Thyroid gland (tissue), 4 donors: ENCODE measurements around the gene FBXO5. TPM values are rescaled to one million over a fixed set of nuclear protein-coding genes. Genes with fewer than 3 reads are reported as not detected.
"Not testable (repeated sequence)": the region's sequence is repeated elsewhere in the genome, so short reads cannot be mapped to it uniquely, and the experiment has no call there.

ENCODE experiments used
- DNase-seq, 2 donors: peaks; one replicate each; pipeline ENCODE4 v3.0.0-alpha.2; 2019
- H3K27ac ChIP-seq, 3 donors: fragments of 200-600 bp; sonication (generic); 1 replicate in 2 of 3; 2 replicates in 1 of 3; pipeline ENCODE4 v1.5.1; 2016 to 2019; ENCODE audit warnings: mild to moderate bottlenecking in 1 of 3, moderate library complexity in 1 of 3
- H3K27me3 ChIP-seq: fragments of 200-600 bp; sonication (generic); one replicate; pipeline ENCODE4 v1.5.1; 2019
- H3K36me3 ChIP-seq, 2 donors: fragments of 200-600 bp; sonication (generic); one replicate each; pipeline ENCODE4 v1.5.1; 2016 to 2019
- H3K4me1 ChIP-seq, 2 donors: fragments of 200-600 bp; sonication (generic); one replicate each; pipeline ENCODE4 v1.5.1; 2017 to 2019
- H3K4me3 ChIP-seq, 3 donors: fragments of 200-600 bp; sonication (generic); replicated peaks in 1 of 3; 1 replicate in 2 of 3; 2 replicates in 1 of 3; pipeline ENCODE4 v1.5.1; 2016; ENCODE audit warnings: mild to moderate bottlenecking in 1 of 3
- H3K9me3 ChIP-seq: fragments of 200-600 bp; sonication (generic); one replicate; pipeline ENCODE4 v1.5.1; 2017
- POLR2A ChIP-seq, 2 donors: fragments of 450-650 bp; IDR thresholded peaks; one replicate each; pipeline ENCODE4 v1.6.1; 2017; ENCODE audit warnings: antibody characterized with exemption in 2 of 2, mild to moderate bottlenecking in 2 of 2, moderate library complexity in 1 of 2
- WGBS, 2 donors: methylation state at CpG; one replicate each; pipeline ENCODE4 v1.1.5; 2017; 5-methylcytosine and 5-hydroxymethylcytosine counted together
- intact Hi-C: fragments of 100-400 bp; cut with DNase I; formaldehyde crosslinking; loops from one replicate; pipeline ENCODE4 v1.15.1; 2023
- total RNA-seq, 4 donors: library from RNA; depleted of rRNA; stranded (reverse); fragments of >200 nt; gene quantifications; one replicate each; pipeline ENCODE4 v1.2.3, GENCODE V29; 2016
- TF ChIP-seq, protein P1 (sequence below), 6 experiments: fragments of 200-600 bp in 3 of 6; fragments of 450-650 bp in 3 of 6; sonication (generic) in 3 of 6; IDR thresholded peaks; one replicate each; pipeline ENCODE4 v1.5.1; 2016 to 2019; ENCODE audit warnings: antibody characterized with exemption in 6 of 6, mild to moderate bottlenecking in 2 of 6, inconsistent platforms in 1 of 6, moderate library complexity in 1 of 6

FBXO5 gene
- total RNA-seq, 4 donors from 2014 or later, result 5.6 to 7.4 (median 6.2) TPM

- intact Hi-C loops, result no loop called here
- Histone ChIP-seq H3K9me3 (no peaks in the 10 kb centered on the region), H3K27ac (peak overlapping the region; percentile 70 to 81 (median 72)), H3K4me3 (peak overlapping the region; percentile 59 to 88 (median 61)), H3K36me3 (no peaks in the 10 kb centered on the region), H3K4me1 (peaks cover 11 to 12% of the 10 kb centered on the region in 2 donors), H3K27me3 (no peaks in the 10 kb centered on the region)
- TF ChIP-seq, protein P1, sequence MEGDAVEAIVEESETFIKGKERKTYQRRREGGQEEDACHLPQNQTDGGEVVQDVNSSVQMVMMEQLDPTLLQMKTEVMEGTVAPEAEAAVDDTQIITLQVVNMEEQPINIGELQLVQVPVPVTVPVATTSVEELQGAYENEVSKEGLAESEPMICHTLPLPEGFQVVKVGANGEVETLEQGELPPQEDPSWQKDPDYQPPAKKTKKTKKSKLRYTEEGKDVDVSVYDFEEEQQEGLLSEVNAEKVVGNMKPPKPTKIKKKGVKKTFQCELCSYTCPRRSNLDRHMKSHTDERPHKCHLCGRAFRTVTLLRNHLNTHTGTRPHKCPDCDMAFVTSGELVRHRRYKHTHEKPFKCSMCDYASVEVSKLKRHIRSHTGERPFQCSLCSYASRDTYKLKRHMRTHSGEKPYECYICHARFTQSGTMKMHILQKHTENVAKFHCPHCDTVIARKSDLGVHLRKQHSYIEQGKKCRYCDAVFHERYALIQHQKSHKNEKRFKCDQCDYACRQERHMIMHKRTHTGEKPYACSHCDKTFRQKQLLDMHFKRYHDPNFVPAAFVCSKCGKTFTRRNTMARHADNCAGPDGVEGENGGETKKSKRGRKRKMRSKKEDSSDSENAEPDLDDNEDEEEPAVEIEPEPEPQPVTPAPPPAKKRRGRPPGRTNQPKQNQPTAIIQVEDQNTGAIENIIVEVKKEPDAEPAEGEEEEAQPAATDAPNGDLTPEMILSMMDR (IDR thresholded peaks at IDR 0.05), result peak in 1 of 6 experiments; percentile 3
- TF ChIP-seq POLR2A (IDR thresholded peaks at IDR 0.05), result no peak
- DNase-seq, result no peak
- 4 to 5% methylated on average over 17 to 20 of the region's 31 CpGs for WGBS, 2 donors
Measured at GRCh38 chr6:153001767-153002612, 19.1 kb upstream of the FBXO5 start.

DNA sequence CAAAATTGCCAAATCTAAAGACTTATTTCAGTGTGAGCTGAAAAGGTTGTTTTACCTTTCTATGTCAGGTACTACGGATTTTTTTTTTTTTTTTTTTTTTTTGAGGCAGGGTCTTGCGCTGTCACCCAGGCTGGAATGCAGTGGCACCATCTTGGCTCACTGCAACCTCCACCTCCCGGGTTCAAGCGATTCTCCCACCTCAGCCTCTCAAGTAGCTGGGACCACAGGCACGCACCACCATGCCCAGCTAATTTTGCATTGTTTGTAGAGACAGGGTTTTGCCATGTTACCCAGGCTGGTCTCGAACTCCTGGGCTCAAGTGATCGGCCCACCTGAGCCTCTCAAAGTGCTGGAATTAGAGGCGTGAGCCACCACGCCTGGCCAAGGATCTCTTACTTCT lies 17.9 kb upstream of the FBXO5 start:
- H3K9me3 ChIP-seq, DNase-seq, H3K27me3 ChIP-seq, H3K36me3 ChIP-seq, intact Hi-C loops, H3K4me3 ChIP-seq, H3K27ac ChIP-seq: not testable (repeated sequence)
- H3K4me1 ChIP-seq, result peaks cover 11 to 12% of the 10 kb centered on the region in 2 donors
- WGBS, 2 donors, result 95 to 97% methylated on average over 9 of the region's 9 CpGs

- Histone ChIP-seq H3K27me3 (no peaks in the 10 kb centered on the region), H3K4me1 (peaks cover 11 to 12% of the 10 kb centered on the region in 2 donors), H3K36me3 (no peaks in the 10 kb centered on the region), H3K9me3 (no peaks in the 10 kb centered on the region), H3K4me3 (no peak overlapping the region), H3K27ac (no peak overlapping the region)
- no peak for TF ChIP-seq POLR2A (IDR thresholded peaks at IDR 0.05)
- TF ChIP-seq, protein P1 (IDR thresholded peaks at IDR 0.05), result no peak
- DNase-seq, result no peak
- intact Hi-C loops, result no loop called here
Measured at GRCh38 chr6:153000243-153000642, 17.4 kb upstream of the FBXO5 start.

GRCh38 chr6:152999538-152999937 lies 16.7 kb upstream of the FBXO5 start:
- H3K36me3 ChIP-seq, H3K27ac ChIP-seq, DNase-seq, H3K27me3 ChIP-seq, H3K9me3 ChIP-seq, H3K4me3 ChIP-seq, intact Hi-C loops: not testable (repeated sequence)
- peaks cover 11 to 12% of the 10 kb centered on the region in 2 donors for H3K4me1 ChIP-seq
- 64 to 94% methylated on average over 2 of the region's 2 CpGs for WGBS, 2 donors

DNA sequence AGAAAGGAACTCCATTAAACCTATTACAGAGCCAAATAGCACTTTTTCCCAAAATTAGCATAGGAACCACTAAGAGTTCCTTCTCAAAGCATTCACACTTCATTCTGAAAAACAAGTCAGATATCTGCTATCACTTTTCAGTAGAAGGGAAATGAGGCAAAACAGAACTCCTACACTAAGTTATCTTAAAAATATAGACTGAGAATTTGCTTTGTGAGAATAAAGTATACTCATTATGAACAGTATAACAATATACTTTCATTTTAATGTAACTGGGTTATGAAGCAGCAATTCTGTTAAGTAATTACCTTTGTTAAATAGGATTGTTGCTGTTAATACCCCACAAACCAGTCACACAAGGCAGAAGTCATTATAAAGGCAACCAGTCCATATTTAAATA lies 11.0 kb upstream of the FBXO5 start:
- TF ChIP-seq, protein P1 (IDR thresholded peaks at IDR 0.05), result no peak
- no peak for TF ChIP-seq POLR2A (IDR thresholded peaks at IDR 0.05)
- H3K36me3 ChIP-seq, result peaks cover 11% of the 10 kb centered on the region in 2 donors
- H3K4me3 ChIP-seq, result no peak overlapping the region
- no peaks in the 10 kb centered on the region for H3K9me3 ChIP-seq
- intact Hi-C loops, result no loop called here
- no peak overlapping the region for H3K27ac ChIP-seq
- H3K4me1 ChIP-seq, result no peaks in the 10 kb centered on the region
- no peak for DNase-seq
- no peaks in the 10 kb centered on the region for H3K27me3 ChIP-seq

DNA sequence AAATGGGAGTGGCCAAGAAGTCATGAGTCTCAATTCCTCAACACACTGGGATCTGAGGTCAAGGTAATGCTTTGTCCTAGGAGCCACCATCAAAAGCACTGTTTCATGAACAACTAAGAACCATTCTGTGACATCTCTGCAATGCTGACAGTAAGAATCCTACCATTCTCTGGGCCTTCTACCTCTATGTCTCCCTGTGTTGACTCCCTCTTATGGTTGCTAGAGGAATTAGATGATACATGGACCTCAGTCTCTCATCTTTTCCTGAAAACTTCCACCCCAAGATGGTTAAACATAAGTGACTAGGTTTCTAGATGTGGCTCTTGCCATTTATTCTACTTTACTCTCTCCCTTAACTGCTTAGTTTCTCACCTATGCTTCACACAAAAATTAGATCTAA lies 10.6 kb upstream of the FBXO5 start:
- Histone ChIP-seq H3K4me1 (no peaks in the 10 kb centered on the region), H3K36me3 (peaks cover 11% of the 10 kb centered on the region in 2 donors), H3K9me3 (no peaks in the 10 kb centered on the region), H3K27me3 (no peaks in the 10 kb centered on the region), H3K27ac (no peak overlapping the region), H3K4me3 (no peak overlapping the region)
- intact Hi-C loops, result no loop called here
- TF ChIP-seq, protein P1 (IDR thresholded peaks at IDR 0.05), result no peak
- no peak for TF ChIP-seq POLR2A (IDR thresholded peaks at IDR 0.05)
- no peak for DNase-seq
